ENCODE results near the gene HABP2.

The HABP2 gene

GRCh38 chr10:113530476-113530875 is 22.4 kb upstream of the HABP2 start:
- H3K27ac Mint-ChIP-seq (ENCODE audit: low read depth), result no peak overlapping the region
- DNase-seq (ENCODE audit: low spot score in 2 of 2), result no peak
- no peaks in the 10 kb centered on the region for H3K4me1 Mint-ChIP-seq
- no peaks in the 10 kb centered on the region for H3K36me3 Mint-ChIP-seq (ENCODE audit: insufficient read depth)
- H3K27me3 Mint-ChIP-seq, result peaks cover 58% of the 10 kb centered on the region
- no peaks in the 10 kb centered on the region for H3K9me3 Mint-ChIP-seq
- no peak overlapping the region for H3K4me3 Mint-ChIP-seq
- ATAC-seq (replicated peaks; ENCODE audit: extremely low read depth, poor library complexity, severe bottlenecking), result no peak

DNA sequence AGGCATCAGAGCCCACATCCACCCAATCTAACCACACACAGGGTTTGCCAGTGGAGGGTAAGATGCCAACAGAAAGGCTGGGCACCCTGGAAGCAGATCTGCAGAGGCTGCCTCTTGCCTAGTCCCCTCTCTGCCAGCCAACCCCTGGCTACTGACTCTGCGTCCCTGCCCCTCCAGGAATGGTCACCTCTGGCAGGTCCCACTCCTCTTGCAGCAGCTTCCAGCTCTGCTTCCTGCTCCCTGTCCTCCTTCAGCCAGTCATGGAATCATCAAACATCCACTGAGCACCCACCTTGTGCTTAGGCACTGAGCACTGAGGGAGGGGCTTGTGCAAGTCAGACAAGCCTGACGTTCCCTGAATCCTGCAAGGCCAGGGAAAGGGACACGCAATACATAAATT is 20.1 kb upstream of the HABP2 start:
- Mint-ChIP-seq H3K36me3 (ENCODE audit: insufficient read depth) (no peaks in the 10 kb centered on the region), H3K9me3 (no peaks in the 10 kb centered on the region), H3K27me3 (peaks cover 45% of the 10 kb centered on the region), H3K27ac (ENCODE audit: low read depth) (peak overlapping the region; percentile 2), H3K4me1 (no peaks in the 10 kb centered on the region), H3K4me3 (no peak overlapping the region)
- no peak for DNase-seq (ENCODE audit: low spot score in 2 of 2)
- ATAC-seq (replicated peaks; ENCODE audit: extremely low read depth, poor library complexity, severe bottlenecking), result no peak

DNA sequence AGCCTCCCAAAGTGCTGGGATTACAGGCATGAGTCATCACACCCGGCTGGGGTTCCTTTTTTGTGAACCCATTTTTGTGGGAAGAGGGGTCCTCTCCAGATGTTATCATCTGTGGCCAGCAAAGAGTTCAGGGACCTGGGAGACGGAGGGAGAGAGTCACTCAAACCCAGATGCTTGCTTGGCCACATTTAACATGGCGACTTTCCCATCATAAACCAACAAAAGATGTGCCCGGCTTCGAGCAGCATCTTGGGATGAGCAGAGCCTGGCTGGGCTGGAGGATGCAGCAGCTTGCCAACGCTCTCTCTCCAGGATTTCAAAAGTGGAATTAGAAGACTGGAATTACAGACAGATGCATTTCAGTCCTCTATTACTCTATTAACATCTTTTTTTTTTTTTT is 19.1 kb upstream of the HABP2 start:
- Mint-ChIP-seq H3K36me3 (ENCODE audit: insufficient read depth) (no peaks in the 10 kb centered on the region), H3K4me1 (no peaks in the 10 kb centered on the region), H3K4me3 (no peak overlapping the region), H3K27me3 (peaks cover 45% of the 10 kb centered on the region), H3K27ac (ENCODE audit: low read depth) (no peak overlapping the region), H3K9me3 (no peaks in the 10 kb centered on the region)
- DNase-seq (ENCODE audit: low spot score in 2 of 2) (no peak), ATAC-seq (replicated peaks; ENCODE audit: extremely low read depth, poor library complexity, severe bottlenecking) (no peak)

DNA sequence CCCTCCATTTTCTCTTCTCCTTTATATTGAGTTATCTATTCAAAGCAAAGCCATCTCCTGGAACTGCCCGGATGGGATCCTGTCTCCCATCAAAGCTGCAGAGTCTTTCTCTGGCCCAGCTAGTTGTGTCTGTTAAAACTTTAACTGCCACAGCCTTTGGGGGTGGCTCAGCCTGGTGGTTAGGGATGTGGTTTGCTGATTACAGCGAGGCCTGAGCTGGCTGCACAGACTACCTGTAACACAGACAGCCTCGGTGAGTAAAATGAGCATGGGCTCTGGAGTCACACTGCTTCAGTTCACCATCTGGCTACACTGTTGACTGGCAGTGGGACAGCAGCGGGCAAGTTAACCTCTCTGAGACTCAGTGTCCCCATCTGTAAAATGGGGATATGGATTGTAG is 18.4 kb upstream of the HABP2 start:
- H3K27ac Mint-ChIP-seq (ENCODE audit: low read depth), result no peak overlapping the region
- H3K4me1 Mint-ChIP-seq, result no peaks in the 10 kb centered on the region
- H3K27me3 Mint-ChIP-seq, result peaks cover 40% of the 10 kb centered on the region
- no peaks in the 10 kb centered on the region for H3K36me3 Mint-ChIP-seq (ENCODE audit: insufficient read depth)
- no peak for DNase-seq (ENCODE audit: low spot score in 2 of 2)
- H3K4me3 Mint-ChIP-seq, result no peak overlapping the region
- ATAC-seq (replicated peaks; ENCODE audit: extremely low read depth, poor library complexity, severe bottlenecking), result no peak
- no peaks in the 10 kb centered on the region for H3K9me3 Mint-ChIP-seq

DNA sequence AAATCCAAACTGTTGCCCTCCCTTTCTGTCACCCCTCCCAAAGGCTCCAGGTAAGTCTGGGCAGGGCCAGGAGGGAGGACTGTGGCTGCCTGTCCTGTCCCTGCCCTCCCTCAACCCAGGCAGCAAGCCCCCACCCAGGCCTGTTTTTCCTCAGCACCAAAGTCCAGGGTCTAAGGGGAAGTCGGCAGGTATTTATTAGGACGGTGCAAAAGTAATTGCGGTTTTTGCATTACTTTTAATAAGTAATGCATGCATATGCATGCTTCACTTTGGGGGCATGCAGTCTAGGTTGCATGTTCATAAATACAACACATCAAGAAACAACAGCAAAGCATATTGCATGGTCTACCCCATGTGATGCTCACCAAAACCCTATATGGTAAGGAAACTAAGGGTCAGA is 15.2 kb upstream of the HABP2 start:
- H3K4me1 Mint-ChIP-seq, result no peaks in the 10 kb centered on the region
- peaks cover 17% of the 10 kb centered on the region for H3K27me3 Mint-ChIP-seq
- H3K36me3 Mint-ChIP-seq (ENCODE audit: insufficient read depth), result no peaks in the 10 kb centered on the region
- no peak overlapping the region for H3K4me3 Mint-ChIP-seq
- no peak for DNase-seq (ENCODE audit: low spot score in 2 of 2)
- ATAC-seq (replicated peaks; ENCODE audit: extremely low read depth, poor library complexity, severe bottlenecking), result no peak
- H3K27ac Mint-ChIP-seq (ENCODE audit: low read depth), result no peak overlapping the region
- no peaks in the 10 kb centered on the region for H3K9me3 Mint-ChIP-seq

- no peak for ATAC-seq (replicated peaks; ENCODE audit: extremely low read depth, poor library complexity, severe bottlenecking)
- H3K27me3 Mint-ChIP-seq, result peaks cover 12% of the 10 kb centered on the region
- no peak for DNase-seq (ENCODE audit: low spot score in 2 of 2)
Measured at GRCh38 chr10:113538151-113538550, 14.7 kb upstream of the HABP2 start.

GRCh38 chr10:113539789-113540188 is 13.1 kb upstream of the HABP2 start:
- Mint-ChIP-seq H3K27ac (ENCODE audit: low read depth) (no peak overlapping the region), H3K4me1 (no peaks in the 10 kb centered on the region), H3K4me3 (no peak overlapping the region), H3K9me3 (no peaks in the 10 kb centered on the region), H3K27me3 (peaks cover 8% of the 10 kb centered on the region), H3K36me3 (ENCODE audit: insufficient read depth) (no peaks in the 10 kb centered on the region)
- DNase-seq (ENCODE audit: low spot score in 2 of 2) (no peak), ATAC-seq (replicated peaks; ENCODE audit: extremely low read depth, poor library complexity, severe bottlenecking) (no peak)

More at GRCh38 chr10:113538151-113538550, 14.7 kb upstream of the HABP2 start:
- Mint-ChIP-seq H3K27ac (ENCODE audit: low read depth) (no peak overlapping the region), H3K36me3 (ENCODE audit: insufficient read depth) (no peaks in the 10 kb centered on the region), H3K4me1 (no peaks in the 10 kb centered on the region), H3K9me3 (no peaks in the 10 kb centered on the region), H3K4me3 (no peak overlapping the region)

DNA sequence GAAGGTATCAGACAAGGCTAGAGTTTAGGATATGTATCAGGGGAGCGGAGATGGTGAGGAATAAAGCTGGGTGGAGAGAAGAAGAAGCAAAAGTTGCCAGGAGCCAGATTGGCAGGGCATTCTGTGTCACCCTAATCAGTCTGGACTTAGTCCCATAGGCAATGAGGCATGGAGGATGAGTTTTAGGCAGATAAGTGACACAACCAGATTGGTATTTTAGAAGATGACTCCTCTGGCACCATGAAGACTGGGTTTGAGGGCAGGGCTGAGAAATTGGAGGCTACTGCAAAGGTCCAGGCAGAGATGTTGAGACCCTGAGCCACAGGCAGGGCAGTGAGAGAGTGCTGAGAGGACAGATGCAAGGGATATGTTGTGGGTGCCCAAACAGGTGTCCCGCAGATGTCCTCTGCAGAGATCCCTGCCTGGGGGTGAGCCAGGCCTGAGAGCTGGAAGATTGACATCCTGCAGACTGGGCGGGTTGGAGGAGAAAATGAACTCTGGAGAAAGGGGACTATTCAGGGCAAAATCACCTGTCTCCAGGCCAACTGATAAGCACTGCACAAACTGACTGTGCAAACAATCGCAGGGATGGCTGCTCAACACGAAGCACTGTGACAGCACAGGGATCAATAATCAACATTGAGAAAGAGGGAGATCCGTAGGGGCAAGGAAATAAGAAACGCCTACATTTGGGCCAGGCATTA is 11.9 kb upstream of the HABP2 start:
- ATAC-seq (replicated peaks; ENCODE audit: extremely low read depth, poor library complexity, severe bottlenecking), result no peak
- H3K4me1 Mint-ChIP-seq, result no peaks in the 10 kb centered on the region
- no peak overlapping the region for H3K4me3 Mint-ChIP-seq
- H3K9me3 Mint-ChIP-seq, result no peaks in the 10 kb centered on the region
- no peaks in the 10 kb centered on the region for H3K27me3 Mint-ChIP-seq
- DNase-seq (ENCODE audit: low spot score in 2 of 2), result no peak
- H3K36me3 Mint-ChIP-seq (ENCODE audit: insufficient read depth), result no peaks in the 10 kb centered on the region
- H3K27ac Mint-ChIP-seq (ENCODE audit: low read depth), result no peak overlapping the region

DNA sequence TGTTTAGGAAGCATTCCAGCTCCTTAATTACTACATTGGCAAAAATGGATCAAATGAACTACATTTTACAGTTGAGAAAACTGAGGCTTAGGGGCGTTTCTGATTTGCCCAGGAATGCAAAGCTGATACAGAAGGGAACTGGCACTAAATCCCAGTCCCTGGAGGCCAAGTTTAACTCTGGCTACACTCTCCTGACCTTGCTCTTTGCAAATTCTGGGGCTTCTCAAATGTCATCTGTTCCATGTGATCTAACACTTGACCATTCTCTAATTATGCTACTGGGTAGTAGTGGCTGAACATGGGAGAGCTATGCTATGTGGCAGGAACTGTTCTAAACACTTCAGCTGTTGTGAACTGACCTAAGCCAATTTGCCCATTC is 11.3 kb upstream of the HABP2 start:
- no peaks in the 10 kb centered on the region for H3K4me1 Mint-ChIP-seq
- no peak overlapping the region for H3K4me3 Mint-ChIP-seq
- no peaks in the 10 kb centered on the region for H3K9me3 Mint-ChIP-seq
- H3K36me3 Mint-ChIP-seq (ENCODE audit: insufficient read depth), result no peaks in the 10 kb centered on the region
- no peaks in the 10 kb centered on the region for H3K27me3 Mint-ChIP-seq
- DNase-seq (ENCODE audit: low spot score in 2 of 2), result no peak
- H3K27ac Mint-ChIP-seq (ENCODE audit: low read depth), result no peak overlapping the region
- ATAC-seq (replicated peaks; ENCODE audit: extremely low read depth, poor library complexity, severe bottlenecking), result no peak

DNA sequence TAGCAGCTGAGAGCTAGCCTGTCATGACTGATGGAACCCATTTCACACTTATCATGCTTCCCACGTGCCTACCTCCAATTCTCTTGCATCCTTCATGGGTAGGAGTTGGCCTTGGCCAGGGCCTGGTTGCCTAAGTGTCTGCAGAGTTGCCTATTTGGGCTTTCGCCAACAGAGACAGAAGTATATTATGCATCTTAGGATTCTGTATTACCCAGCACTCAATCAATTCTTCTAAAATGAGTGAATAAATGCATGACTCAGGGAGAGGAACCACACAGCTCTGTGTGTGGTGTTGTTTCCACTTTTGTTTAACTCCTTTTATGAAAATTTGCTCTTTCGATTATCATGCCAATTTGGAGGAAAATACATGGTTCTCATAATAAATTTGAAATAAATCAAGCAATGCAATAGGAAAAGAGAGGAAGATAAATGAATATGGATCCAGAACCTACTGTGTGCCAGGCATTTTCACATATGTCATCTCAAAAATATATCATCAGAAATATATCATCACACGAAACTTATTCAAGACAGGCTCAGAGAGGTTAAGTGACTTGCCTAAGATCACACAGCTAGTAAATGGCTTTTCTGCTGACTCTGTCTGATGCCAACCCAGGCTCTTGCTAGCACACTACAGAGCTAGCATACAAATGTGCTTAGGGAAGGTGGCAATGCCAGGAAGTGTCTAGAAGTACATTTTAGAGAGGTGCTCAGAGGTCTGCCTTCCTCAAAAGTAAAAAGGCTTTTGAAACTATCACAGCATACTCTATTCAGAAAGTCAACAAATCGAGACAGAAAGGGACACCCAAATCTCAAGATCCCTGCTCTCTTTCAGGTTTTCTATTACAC is 9.5 kb upstream of the HABP2 start:
- Mint-ChIP-seq H3K27ac (ENCODE audit: low read depth) (no peak overlapping the region), H3K4me3 (no peak overlapping the region), H3K27me3 (no peaks in the 10 kb centered on the region), H3K4me1 (no peaks in the 10 kb centered on the region), H3K36me3 (ENCODE audit: insufficient read depth) (no peaks in the 10 kb centered on the region), H3K9me3 (no peaks in the 10 kb centered on the region)
- ATAC-seq (replicated peaks; ENCODE audit: extremely low read depth, poor library complexity, severe bottlenecking) (no peak), DNase-seq (ENCODE audit: low spot score in 2 of 2) (no peak)

GRCh38 chr10:113544392-113544791 is 8.5 kb upstream of the HABP2 start:
- Mint-ChIP-seq H3K4me1 (no peaks in the 10 kb centered on the region), H3K27me3 (no peaks in the 10 kb centered on the region), H3K36me3 (ENCODE audit: insufficient read depth) (no peaks in the 10 kb centered on the region), H3K4me3 (no peak overlapping the region), H3K9me3 (no peaks in the 10 kb centered on the region), H3K27ac (ENCODE audit: low read depth) (no peak overlapping the region)
- DNase-seq (ENCODE audit: low spot score in 2 of 2) (no peak), ATAC-seq (replicated peaks; ENCODE audit: extremely low read depth, poor library complexity, severe bottlenecking) (no peak)

DNA sequence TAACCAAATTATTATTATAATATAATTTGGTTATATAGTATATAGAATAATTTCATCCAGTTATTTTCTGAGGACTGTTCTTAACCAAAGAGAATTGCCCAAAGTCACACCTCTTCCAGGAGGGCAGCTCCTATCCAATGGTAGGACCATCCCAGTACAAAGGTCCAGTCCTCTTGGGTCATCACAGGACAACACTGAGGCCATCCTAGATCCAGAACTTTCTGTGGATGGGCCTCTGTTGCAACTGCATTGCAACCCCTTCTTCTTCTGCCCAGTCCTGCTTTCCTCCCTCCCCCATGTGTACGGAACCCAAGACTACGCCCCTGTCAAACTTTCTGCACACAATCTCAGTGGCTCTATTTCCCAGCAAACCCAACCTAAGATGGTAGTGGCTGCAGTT is 5.4 kb upstream of the HABP2 start:
- Mint-ChIP-seq H3K9me3 (no peaks in the 10 kb centered on the region), H3K4me3 (no peak overlapping the region), H3K27ac (ENCODE audit: low read depth) (no peak overlapping the region), H3K27me3 (no peaks in the 10 kb centered on the region), H3K36me3 (ENCODE audit: insufficient read depth) (no peaks in the 10 kb centered on the region), H3K4me1 (no peaks in the 10 kb centered on the region)
- DNase-seq (ENCODE audit: low spot score in 2 of 2) (no peak), ATAC-seq (replicated peaks; ENCODE audit: extremely low read depth, poor library complexity, severe bottlenecking) (no peak)

DNA sequence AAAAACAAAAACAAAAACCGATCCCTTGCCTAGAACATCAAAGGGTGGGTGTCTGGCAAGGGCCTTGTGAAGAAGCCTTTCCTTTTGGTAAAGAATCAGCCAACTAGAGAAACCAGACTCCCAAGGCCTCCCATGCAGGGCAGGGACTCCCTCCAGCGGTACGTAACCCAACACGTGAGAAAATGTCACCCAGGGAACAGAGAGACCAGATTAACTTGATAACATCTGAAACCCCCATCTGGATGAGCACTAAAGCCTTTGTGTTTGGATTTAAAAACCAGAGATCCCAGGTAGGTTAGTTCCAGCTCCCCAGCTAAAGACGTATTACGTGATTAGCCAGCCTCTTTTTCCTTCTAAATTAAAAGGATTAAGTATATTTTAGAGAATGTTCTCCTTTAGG is 3.0 kb upstream of the HABP2 start:
- peaks cover 21% of the 10 kb centered on the region for H3K27me3 Mint-ChIP-seq
- H3K27ac Mint-ChIP-seq (ENCODE audit: low read depth), result no peak overlapping the region
- H3K9me3 Mint-ChIP-seq, result no peaks in the 10 kb centered on the region
- ATAC-seq (replicated peaks; ENCODE audit: extremely low read depth, poor library complexity, severe bottlenecking), result no peak
- no peaks in the 10 kb centered on the region for H3K4me1 Mint-ChIP-seq
- DNase-seq (ENCODE audit: low spot score in 2 of 2), result no peak
- no peak overlapping the region for H3K4me3 Mint-ChIP-seq
- no peaks in the 10 kb centered on the region for H3K36me3 Mint-ChIP-seq (ENCODE audit: insufficient read depth)

Data from central memory CD8-positive, alpha-beta T cell (primary cell).